GM19328 (cell line): ENCODE measurements around the gene LRRC8A.
A peak's percentile ranks its signal among the peaks of the same experiment; 100 is the strongest.

Source experiments
- ATAC-seq: cut with Tn5 transposase; IDR thresholded peaks from one replicate; pipeline ENCODE4 v1.9.1; 2021; ENCODE audit warnings: mild to moderate bottlenecking, moderate library complexity; ENCODE audit not compliant: unreplicated experiment

Gene LRRC8A

GRCh38 chr9:128899566-128900322 lies 17.8 kb downstream of the LRRC8A start:
- ATAC-seq = no peak

DNA sequence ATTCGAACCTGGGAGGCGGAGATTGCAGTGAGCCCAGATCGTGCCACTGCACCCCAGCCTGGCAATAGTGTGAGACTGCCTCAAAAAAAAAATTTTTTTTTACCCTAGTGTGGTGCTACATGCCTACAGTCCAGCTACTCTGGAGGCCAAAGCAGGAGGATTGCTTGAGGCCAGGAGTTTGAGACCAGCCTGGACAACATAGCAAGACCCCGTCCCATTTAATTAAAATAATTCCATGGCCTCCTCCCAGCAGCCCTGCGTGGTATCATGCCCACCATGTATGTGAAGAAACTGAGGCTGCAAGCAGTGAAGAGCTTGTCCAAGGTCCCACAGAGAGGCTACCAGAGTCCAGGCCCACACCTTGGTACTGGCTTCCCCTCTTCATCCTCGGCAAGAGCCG lies 19.4 kb downstream of the LRRC8A start:
- ATAC-seq = no peak

DNA sequence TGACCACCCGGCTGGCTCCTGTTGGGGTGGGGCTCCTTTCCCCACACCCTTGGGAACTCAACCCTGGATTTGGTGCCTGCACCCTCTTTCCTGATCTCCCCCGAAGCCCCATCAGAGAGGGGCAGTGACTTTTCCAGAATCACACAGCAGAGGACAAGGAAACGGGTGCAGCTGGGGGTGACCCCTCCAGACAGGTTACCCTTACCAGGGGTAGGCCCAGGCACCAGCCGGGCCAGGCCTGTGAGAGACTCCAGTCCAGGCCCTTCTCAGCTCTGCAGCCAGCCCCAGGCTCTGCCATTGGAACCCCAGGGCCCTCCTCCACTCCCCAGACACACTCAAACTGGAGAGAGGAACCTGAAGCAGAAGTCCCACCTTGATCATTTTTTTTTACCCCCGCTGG lies 19.9 kb downstream of the LRRC8A start:
- ATAC-seq = no peak

- ATAC-seq = peak; percentile 78
These were observed 20.6 kb downstream of the LRRC8A start for GRCh38 chr9:128902351-128903078.

- ATAC-seq = no peak
These were observed 21.1 kb downstream of the LRRC8A start for GRCh38 chr9:128903079-128903461.

GRCh38 chr9:128903871-128904620 lies 22.1 kb downstream of the LRRC8A start:
- no peak for ATAC-seq

DNA sequence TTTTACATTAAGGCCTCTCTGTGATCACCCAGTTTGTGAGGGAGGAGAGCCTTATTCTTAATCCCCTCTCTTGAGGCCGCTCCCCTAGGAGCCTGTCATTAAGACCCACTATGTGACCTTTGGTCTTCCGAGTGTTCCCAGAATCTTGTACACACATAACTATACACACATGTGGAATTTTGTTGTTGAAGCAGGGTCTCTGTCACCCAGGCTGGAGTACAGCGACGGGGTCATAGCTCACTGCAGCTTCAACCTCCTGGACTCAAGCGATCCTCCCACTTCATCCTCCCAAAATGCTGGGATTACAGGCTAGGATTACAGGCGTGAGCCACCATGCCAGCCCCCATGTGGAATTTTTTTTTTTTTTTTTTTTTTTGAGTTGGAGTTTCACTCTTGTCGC lies 24.0 kb downstream of the LRRC8A start:
- no peak for ATAC-seq

DNA sequence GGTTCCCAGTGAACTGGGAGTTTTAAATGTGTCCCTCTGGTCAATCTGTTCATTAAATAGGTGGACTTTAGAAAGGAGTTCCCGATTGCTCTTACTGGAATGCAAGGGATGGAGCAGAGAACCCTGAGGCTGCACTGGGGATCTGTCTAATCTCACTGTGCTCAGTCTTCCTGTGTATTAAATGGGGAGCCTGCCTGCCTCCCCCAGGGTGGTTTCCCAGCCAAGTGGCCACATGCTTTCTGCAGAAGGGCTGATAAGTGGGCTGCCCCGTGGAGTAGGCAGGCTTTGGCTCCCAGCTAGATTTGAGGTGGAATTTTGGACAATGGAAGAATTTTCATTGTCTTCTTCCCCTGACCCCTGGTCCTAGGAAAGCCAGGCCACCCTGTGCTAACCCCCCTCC lies 24.8 kb downstream of the LRRC8A start:
- ATAC-seq = no peak

DNA sequence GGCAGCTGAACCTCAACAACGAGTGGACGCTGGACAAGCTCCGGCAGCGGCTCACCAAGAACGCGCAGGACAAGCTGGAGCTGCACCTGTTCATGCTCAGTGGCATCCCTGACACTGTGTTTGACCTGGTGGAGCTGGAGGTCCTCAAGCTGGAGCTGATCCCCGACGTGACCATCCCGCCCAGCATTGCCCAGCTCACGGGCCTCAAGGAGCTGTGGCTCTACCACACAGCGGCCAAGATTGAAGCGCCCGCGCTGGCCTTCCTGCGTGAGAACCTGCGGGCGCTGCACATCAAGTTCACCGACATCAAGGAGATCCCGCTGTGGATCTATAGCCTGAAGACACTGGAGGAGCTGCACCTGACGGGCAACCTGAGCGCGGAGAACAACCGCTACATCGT lies 26.4 kb downstream of the LRRC8A start:
- no peak for ATAC-seq

DNA sequence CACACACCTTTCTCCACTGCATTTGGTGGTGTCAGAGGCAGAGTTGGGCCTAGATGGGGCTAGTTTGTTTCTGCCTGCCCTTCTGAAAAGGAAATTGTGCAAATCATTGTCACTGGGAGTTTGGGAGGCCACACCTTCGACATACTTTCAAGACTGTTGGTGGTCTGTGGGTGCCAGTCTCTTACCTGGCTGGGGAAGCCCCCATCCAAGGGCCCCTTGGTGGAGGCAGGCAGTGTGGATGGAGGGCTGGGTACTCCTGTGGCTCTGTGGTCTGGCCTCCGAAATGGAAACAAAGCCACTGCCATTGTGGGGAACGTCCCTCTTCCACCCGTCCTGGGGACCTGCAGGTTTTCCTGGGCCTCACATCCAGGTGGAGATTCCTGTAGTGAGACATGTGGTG lies 27.9 kb downstream of the LRRC8A start:
- no peak for ATAC-seq

DNA sequence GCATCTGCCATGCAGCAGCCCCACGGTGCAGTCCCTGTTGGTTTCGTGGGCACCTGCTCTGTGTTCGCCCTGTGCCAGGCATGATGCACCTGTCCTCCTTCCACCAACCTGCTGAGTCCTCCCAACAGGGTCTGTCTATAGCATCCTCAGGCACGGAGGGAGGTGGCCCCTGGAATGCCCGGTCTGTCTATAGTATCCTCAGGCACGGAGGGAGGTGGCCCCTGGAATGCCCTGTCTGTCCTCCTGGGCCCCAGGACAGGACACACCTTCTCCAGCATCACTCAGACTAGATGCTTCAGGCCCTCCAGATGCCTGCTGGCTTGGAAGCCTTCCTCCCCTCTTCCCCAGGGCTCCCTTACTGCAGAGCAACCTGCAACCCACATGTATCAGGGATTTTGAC lies 29.0 kb downstream of the LRRC8A start:
- ATAC-seq = no peak

GRCh38 chr9:128911529-128912035 lies 29.6 kb downstream of the LRRC8A start:
- ATAC-seq = no peak

- no peak for ATAC-seq
These were observed 30.4 kb downstream of the LRRC8A start for GRCh38 chr9:128912270-128912853.

DNA sequence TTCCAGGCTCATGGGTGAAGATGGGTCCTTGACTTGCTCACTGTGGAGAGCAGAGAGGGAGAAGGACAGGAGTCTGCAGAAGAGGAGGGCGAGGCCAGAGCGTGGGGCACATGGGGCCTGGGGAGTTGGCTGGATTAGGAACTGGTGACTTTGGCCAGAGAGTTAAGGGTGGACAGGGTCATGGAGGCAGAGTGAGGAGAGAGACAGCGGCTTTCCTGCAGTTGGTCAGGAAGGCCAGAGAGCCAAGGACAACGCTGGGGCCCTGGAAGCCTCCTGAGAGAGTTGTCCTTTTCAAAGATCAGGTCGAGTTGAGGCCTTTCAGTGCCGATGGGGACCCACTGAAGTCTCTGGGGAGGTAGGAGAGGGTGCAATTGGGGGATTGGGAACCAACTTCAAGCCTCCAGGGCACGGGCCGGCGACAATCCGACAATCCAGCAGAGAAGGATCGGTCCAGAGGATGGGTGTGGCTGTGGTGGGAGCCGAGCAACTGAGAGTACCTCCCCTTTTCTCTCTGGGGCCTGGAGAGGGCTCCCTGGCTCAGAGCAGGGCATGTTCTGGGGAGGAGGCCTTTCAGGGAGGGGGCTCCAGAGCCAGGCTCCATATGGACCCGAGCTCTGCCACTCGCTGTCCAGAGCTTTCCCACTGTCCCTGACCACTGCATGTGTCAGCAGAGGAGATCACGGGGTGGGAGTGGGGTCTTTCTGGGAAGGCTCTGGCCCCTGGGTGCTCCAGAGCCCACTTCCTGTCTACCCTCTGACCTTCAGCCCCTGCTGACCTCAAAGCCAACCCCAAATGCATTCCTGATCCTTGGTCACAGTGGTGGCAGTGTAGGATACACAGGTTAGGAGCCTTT lies 31.3 kb downstream of the LRRC8A start:
- no peak for ATAC-seq

DNA sequence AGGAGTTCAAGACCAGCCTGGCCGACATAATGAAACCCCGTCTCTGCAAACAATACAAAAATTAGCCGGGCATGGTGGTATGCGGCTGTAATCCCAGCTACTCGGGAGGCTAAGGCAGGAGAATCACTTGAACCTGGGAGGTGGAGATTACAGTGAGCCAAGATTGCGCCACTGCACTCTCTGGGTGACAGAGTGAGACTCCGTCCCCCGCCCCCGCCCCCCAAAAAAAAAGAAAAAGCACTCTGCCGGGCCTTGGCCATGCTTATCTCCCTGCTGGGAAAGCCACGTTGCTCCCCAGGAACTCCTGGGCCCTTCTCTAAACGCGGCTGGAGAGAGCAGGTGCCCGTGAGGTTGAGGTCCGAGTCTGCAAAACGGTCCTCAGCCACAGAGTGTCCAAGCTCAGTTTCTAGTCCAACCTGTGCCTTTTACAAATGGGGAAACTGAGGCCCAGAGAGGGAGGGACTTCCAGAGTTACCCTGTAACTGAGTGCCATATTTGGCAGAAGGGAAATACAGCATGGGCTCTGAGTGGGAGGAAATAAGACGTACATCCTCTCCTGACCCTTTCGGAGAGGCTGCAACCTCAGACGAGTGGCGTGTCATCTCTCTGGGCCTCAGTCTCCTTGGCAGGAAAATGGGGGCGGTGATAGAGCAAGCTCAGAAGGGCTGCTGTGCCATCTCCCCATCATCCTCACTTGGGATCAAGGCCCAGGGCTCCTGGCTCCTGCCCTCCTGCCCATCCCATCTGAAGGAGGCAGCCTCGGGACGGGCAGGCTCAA lies 32.3 kb downstream of the LRRC8A start:
- no peak for ATAC-seq

- ATAC-seq = no peak
These were observed 34.3 kb downstream of the LRRC8A start for GRCh38 chr9:128916204-128916603.

DNA sequence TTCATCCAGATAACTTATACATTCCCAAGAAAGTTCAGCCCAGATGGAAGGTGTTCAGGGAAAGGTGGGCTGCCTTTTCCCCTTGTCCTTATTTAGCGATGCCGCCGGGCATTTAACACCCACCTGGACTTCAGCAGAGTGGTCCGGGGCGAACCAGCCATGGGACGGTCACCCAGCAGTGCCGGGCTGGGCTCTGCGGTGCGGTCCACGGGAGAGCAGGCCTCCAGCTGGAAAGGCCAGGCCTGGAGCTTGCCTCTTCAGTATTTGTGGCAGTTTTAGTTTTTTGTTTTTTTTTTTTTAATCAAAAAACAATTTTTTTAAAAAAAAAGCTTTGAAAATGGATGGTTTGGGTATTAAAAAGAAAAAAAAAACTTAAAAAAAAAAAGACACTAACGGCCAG lies 34.8 kb downstream of the LRRC8A start:
- no peak for ATAC-seq

- ATAC-seq = no peak
These were observed 35.4 kb downstream of the LRRC8A start for GRCh38 chr9:128917151-128917849.

GRCh38 chr9:128918921-128919320 lies 37.0 kb downstream of the LRRC8A start:
- ATAC-seq = no peak
